HG02970 (cell line): Measurements from ENCODE around the gene BMF.
"Not testable (repeated sequence)": the region's sequence is repeated elsewhere in the genome, so short reads cannot be mapped to it uniquely, and the experiment has no call there.

Experiments
- ATAC-seq: cut with Tn5 transposase; IDR thresholded peaks from one replicate; pipeline ENCODE4 v1.9.1; 2021; ENCODE audit warnings: mild to moderate bottlenecking, moderate library complexity, moderate number of reproducible peaks; ENCODE audit not compliant: unreplicated experiment, low FRiP score

Gene BMF

DNA sequence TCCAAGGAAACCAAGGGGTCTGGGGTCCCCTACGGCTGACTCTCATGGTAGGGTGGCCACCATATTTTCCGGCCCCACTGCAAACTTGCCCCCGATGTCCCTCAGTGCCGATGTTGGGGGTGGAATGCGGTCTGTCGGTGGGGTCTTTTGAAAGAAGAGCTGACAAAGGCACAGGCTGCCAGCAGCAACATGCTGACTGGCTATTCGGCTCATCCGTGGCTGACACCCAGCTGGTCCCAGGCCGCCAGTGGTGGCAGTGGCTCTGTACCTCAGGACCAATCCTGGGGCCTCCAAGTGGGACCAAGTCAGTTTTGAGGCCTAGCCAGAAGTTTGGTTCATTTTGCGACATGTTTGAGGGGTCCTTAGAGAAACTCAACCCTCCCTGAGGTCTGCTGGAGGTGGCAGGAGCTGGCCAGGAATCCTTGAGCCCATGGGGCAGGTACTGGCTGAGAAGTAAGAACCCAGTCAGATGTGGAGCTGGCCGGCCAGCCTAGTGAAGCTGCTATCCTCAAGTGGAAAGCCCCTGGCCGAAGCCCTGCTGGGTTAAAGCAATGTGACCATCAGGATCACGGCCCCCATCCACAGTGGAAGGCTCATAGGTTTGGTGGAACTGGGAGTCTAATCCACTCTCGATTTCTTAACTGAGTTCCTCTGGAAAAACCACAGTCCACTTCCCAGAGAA, 17.8 kb downstream of the BMF start:
- ATAC-seq = no peak

DNA sequence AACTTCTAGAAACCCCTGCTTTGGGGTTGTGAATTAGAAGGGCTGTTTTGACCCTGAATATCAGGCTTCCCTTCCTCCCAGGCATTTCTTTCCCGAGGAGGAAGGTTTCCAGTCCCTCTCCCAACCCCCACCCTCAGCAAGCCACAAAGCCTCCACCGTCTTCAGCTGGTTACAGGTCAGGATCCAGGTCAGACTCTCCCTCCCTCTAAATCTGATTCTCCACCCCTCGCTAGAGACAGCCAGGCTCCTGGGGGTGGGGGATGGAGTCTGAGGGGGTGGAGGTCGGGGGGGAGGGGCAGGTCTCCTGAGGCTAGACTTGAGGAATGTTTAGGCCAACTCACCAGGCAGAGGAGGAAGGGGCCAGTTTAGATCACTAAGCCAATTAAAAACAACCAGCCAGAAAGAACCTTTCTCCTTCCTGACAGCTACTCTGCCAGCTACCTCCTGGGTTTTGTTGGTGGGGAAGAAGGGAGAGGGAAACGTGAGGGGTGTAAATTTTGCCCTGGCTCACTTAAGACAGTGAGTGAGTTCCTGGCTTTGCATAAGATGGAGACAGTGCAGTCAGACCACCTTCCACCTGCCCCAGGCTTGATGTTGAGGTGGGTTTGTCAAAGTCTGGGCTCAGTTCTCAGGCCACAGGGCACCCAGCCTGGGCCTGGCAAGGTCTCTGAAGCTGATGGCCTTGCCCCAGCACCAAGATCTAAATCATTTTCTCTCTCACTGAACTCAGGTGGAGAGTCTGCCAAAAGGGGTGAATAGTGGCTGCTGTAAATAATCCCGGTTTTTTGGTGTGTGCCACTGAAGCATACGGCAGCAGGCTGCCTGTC, 19.5 kb downstream of the BMF start:
- no peak for ATAC-seq

DNA sequence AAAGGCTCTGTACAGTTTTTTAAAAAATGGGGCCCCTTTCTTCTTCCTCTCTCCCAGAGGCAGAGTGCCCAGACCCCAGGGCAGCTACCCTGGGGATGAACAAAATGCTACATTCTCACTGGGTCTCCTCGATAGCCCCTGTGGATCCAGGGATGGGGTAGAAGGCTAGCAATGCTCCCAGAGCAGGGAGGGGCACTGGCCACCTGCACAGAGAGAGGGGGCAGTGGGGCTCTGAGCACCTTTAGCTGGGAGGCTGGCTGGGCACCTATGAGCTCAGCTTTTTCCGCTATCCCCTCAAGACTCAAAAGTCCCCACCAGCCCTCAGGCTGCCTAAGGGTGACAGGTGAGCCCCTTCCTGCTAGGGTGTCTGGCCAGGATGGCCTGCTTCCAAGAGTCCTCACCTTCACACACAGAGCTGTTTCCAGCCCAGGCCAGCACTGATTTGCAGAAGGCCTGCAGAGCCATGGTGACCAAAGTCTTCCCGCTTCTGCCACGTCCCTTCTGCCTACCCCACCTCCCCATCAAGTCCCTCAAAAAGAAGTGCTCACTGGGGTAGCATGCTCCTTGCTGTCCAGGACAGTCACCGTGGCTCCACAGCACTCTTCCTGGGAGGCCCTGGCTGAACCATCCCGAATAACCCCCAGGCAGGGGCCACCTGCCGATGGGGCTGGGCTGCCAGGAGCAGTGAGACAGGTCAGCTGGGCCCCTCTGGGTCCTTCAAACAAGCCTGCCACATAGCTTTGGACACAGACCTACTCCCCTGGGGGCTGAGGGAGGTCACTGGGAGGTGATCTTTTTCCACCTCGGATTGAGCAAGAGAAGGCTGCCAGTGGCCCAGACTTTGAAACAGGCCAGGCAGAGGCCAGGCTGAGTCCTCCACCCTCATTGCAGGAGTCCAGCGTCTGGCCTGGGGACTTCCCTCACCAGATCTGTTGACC, 20.4 kb downstream of the BMF start:
- no peak for ATAC-seq

DNA sequence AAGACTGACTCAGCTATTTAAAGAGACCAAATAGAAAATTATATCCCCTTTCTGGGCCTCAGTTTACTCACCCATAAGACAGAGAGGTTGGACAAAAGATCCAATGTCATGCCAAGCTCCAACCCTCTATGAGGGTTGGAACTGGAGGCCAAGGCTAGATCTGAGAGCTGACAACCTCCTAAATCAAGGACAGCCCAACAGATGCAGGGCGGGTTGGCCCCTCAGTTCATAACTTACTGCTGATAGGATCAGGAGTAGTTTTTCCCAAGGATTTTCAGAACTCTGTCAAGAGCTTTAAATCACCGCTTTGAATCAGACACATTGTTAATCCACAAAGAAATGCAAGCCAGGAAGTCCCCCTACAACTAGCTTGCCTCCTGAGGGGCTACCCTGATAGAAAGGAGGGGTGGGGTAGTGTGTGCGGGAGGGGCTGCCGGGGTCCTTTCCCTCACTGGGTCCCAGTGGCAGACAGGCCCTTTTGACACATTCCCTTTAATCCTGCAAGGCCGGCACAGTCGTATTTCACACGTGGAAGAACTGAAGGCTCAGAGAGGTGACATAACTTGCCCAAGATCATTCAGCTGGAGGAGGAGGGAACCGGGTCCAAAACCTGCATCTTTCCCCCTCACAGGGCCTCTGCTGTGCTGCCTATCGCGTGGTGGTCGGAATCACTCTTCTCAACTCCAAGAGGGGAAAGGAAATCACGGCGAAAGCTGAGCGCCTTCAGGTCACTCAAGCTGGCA, 21.4 kb downstream of the BMF start:
- ATAC-seq = no peak

DNA sequence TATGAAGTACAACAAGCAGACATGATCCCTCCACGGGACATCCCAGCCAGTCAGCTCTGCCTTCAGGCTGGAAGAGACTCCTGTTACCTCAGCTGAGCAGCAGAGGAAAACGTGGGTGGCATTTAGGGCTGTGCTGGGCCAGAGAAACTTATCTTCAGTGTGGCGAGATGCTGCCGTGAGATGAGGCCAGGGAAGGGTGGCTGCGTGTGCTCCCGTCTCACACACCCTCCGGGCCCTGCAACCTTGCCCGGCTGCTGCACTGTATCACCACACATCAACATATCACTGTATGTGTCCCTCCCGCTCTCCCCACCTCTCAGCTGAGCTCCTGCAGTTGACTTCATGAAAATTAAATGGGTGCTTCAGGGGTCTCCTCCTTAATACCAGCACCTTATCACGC, 23.4 kb downstream of the BMF start:
- no peak for ATAC-seq

DNA sequence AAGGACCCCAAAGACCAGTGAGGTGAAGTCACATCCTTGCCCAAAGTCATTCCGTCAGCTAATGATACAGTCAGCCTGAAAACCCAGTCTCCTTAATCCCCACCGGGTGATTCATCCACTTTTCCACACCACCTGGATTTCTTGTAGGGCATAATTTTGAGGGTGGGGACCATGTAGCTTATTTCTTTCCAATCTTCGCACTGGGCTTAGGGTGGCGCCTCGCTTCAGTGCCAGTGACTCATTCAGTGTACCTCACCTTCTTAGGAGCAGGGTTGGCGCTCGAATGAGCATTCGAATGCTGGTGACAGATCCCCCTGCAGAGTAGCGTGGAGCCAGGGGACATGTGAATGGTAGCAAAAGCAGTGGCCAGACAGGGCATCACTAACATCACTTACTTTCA, 24.0 kb downstream of the BMF start:
- no peak for ATAC-seq

DNA sequence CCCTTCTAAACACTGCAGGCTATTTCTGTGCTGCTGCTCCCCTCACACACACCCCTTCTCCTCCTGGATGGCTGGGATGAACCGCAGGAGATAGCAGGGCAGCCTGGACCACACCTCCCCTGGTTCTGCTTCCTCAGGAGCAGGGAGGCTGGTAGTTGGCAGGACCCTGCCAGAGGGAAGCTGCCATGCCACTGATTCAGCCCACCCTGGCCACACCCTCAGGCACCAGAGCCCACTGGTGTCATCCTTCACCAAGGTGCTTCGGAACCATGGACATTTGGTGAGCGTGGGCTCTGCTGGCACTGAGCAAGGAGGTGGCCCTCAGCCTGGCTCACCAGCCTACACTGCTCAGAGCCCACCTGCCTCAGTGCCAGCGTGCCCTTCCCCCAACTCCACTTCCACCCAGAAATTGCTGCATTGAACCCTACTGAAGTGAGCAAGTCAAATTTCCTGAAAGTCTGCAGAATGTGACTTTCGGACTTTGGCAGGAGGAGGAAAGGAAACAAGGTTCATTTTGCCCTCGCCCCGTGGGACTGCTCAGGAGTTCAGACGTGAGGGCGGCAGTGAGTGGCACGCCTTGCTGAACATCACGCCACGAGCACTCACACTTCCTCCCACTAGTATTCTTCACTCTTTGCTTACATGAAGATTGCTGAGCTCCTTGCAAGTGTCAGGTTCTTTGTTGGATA, 26.3 kb downstream of the BMF start:
- ATAC-seq = no peak

DNA sequence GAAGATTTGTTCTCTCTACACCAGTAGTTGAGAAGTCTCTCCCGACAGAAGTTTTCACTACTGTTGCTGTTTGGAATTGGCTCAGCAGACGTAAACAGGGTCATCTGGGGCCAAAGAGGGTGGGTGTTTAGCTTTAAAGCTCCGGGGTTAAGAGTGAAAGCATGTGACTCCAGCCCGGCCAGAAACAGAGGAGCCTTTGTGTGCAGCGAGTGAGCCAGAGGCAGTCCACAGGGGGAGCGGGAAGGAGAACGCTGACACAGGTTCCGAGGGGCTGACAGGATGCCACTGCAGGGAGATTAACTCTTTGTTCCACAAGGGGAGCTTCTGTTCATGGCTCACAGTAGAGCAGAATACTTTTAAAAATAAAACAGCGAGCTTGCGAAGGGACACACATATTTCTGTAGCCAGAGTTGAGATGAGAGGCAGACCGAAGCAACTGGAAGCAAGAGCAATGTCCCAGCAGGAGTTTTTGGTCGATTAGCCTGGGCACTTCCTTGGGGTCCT, 26.9 kb downstream of the BMF start:
- no peak for ATAC-seq

DNA sequence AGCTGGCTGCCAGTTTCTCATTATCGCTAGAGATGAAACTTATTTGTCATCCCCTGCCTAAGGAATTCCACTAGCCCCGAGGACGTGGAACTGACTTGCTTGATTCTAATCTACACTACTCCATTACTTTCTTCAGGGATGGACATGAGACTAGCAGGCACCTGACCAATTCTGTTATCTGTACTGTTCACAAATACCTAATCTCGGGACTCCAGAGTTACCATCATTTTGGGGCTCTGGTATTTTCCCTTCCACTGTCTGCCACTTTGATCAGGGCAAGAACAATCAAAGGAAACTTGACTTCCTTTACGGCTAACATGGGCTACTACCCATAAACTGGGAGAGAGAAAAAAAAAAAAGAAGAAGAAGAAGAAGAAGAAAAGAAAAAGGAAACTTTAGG, 27.8 kb downstream of the BMF start:
- ATAC-seq = no peak

DNA sequence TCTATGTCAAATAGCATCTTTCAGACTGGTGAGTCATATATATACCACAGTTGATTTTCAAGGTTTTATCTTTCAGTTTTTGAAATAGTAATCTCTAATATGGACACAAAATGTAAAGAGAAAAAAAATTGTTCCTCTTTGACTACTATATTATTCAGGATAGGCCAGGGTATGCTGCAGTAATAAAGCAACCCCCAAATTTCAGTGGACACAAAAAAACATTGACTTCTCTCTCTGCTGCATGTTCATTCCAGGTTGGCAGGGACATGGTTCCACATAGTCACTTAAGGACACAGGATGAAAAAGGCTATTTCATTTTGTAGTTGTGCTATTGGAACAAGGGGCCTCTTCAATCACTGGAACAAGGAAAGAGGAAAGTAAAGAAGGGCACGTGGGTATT, 28.6 kb downstream of the BMF start:
- no peak for ATAC-seq

DNA sequence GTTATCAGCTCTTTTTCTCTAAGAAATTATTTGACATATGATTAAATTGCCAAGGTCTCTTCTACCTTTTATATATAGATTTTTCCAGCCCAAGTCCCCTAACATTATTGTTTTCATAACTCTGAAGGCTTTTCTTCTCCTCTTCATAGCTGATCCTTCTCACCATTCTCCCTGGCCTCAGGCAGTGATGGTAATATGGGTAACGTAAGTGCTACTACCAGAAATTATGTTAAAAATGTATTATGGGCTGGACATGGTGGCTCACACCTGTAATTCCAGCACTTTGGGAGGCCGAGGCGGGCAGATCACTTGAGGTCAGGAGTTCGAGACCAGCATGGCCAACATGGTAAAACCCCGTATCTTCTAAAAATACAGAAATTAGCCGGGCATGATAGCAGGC, 29.2 kb downstream of the BMF start:
- ATAC-seq = no peak

DNA sequence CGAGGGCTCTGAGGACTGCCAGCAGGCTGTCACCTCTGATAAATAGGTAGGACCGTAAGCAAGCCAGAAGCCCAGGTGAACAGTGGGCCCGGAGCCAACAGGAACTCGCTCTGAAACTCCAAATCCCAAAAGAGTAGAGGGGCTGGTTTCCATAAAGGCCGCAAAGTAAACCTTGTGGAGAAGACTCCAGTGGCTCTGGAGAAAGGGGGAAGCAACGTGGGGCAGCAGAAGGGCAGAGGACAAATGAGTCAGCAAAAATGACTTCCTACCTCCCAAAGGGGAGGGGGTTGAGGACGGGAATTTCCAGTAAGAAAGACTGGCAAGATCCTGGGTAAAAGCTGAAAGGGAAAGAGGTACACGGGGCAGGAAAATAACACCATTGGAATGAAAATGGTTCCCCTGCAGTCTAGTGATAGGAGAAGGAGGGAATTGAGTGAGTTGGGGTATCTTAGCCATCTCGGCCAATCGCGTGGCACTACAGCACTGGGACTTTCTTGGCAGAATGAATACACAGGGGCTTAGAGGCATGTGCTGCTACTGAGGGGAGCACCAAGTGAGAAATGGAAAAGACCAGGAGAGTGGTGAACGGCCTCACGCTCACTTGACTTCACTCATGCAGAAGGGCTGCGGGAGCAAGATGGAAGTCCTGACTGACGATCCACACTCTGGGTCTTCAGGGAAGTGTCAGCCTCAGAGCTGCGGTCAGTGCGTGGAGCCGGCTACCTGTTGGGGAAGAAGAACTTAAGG, 33.2 kb downstream of the BMF start:
- no peak for ATAC-seq

DNA sequence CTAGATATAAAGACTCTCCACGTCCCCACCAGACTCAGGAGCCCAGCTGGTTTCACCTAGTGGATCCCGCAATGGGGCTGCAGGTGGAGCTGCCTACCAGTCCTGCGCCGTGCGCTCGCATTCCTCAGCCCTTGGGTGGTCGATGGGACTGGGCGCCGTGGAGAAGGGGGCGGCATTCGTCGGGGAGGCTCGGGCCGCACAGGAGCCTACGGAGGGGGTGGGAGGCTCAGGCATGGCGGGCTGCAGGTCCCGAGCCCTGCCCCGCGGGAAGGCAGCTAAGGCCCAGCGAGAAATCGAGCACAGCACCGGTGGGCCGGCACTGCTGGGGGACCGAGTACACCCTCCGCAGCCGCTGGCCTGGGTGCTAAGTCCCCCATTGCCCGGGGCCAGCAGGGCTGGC, 34.0 kb downstream of the BMF start:
- not testable (repeated sequence) for ATAC-seq

DNA sequence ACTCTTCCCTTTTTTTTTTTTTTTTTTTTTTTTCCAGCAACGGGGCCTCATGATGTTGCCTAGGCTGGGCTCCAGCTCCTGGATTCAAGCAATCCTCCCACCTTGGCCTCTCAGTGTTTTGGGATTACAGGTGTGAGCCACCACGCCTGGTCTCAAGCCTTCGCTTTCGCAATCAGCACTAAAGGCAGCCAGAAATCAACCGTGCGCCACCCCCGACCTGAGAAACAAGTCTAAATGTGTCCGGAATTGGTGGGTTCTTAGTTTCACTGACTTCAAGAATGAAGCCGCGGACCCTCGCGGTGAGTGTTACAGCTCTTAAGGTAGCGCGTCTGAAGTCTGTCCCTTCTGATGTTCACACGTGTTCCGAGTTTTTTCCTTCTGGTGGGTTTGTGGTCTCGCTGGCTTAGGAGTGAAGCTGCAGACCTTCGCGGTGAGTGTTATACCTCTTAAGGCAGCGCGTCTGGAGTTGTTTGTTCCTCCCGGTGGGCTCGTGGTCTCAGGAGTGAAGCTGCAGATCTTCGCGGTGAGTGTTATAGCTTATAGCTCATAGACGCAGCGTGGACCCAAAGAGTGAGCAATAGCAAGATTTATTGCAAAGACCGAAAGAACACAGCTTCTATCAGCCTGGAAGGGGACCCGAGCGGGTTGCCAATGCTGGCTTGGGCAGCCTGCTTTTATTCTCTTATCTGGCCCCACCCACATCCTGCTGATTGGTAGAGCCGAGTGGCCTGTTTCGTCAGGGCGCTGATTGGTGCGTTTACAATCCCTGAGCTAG, 34.8 kb downstream of the BMF start:
- ATAC-seq = not testable (repeated sequence)

DNA sequence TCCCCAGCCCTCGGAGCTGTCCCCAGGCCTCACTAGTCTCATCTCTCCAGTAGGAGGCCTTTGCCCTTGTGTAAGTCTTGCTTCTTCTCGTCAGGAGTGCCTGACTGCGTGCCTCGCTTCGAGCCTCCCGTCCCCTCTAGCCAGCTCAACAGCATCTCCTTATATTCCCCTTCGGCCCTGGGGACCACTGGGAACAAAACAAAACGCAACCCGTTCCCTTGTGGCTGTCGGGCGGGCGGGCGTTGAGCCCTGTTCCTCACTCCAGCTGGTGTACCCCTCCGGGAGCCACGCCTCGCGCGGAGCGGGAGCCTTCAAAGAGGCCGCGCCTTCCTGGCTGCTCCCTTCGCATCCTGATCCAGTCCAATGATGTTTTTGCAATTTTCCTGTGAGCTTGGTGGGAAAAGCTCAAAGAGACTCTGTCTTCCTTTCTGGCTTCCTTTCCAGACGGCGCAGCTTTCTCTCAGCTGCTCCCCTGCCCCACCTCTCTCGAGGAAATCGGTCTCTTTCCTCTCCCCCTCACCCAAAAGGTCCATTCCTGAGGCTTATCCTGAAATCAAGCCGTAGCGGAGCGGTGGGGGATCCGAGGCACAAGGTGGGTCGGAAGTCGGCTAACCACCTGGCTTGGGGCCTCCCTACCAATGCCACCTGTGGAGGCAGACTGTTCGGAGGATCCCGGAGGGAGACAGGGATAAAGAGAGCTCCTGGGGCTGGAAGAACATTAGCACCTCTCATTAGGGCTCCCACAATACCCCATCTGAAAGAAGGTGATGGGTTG, 36.3 kb downstream of the BMF start:
- no peak for ATAC-seq

DNA sequence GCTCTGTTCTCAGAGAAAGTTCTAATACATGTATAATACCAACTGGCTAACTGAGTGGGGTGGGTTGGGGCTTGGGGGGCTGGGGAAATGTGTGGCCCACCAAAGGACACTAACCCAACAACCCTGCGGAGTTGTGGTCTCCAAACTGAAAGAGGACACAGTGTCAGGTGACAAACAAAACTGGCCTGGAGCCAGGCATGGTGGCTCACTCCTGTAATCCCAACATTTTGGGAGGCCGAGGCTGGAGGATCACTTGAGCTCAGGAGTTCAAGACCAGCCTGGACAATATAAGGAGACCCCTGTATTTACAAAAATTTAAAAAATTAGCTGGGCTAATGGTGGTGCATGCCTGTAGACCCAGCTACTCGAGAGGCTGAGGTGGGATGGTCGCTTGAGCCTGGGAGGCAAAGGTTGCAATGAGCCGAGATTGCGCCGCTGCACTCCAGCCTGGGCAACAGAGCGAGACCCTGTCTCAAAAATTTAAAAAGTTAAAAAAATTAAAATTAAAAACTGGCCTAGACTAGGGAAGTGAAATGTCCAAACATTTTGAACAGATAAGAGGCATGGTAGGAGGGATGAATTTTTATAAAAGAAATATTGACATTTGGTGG, 38.0 kb downstream of the BMF start:
- ATAC-seq = no peak

DNA sequence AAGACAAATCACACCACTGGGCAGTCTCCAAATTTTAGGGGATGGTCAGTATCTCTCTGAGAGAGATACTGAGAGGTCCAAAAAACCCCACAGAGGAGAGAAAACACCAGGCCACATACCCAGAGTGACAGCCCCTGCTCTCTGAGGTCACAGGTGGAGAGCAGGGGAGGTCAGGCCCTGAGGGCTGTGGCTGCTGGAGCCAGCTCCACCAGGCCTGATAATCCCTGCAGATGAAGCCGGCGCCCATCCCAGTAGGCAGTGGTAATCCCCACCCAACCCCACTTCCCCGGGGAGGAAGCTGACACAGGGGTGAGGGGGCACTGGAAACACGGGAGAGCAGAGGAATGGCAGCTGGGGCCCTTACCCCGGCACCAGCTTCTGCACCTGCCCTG, 38.5 kb downstream of the BMF start:
- ATAC-seq = no peak
